HepG2 (cell line): ENCODE measurements around the gene PHTF1.

Experiments used
- CBFB ChIP-seq: sonication (generic); formaldehyde crosslinking; IDR thresholded peaks from 2 replicates; pipeline ENCODE4 v1.4.0; 2020; ENCODE audit warnings: missing genetic modification reagents
- CBX1 ChIP-seq: IDR thresholded peaks from one replicate; pipeline ENCODE4 v1.6.1; 2016; ENCODE audit warnings: antibody characterized with exemption, low read depth
- EZH2 ChIP-seq: conservative IDR thresholded peaks from 2 replicates; pipeline ENCODE4 v1.6.1; 2012; ENCODE audit warnings: mild to moderate bottlenecking, low read depth, low read length, moderate library complexity
- HMG20B ChIP-seq: conservative IDR thresholded peaks from 2 replicates; pipeline ENCODE4 v1.6.1; 2016; ENCODE audit warnings: missing genetic modification reagents, missing compliant biosample characterization
- JUND ChIP-seq: sonication (generic); formaldehyde crosslinking; IDR thresholded peaks from 2 replicates; pipeline ENCODE4 v1.8.0; 2022; ENCODE audit warnings: mild to moderate bottlenecking, missing genetic modification reagents
- SRSF4 ChIP-seq: fragments of 200-400 bp; formaldehyde crosslinking; IDR thresholded peaks from one replicate; pipeline ENCODE4 v1.6.1; 2018; ENCODE audit warnings: mild to moderate bottlenecking, low read depth, low read length, moderate library complexity; ENCODE audit not compliant: poor library complexity, severe bottlenecking
- ZNF841 ChIP-seq: sonication (generic); formaldehyde crosslinking; IDR thresholded peaks from 2 replicates; pipeline ENCODE4 v1.8.1; 2023; ENCODE audit warnings: missing genetic modification reagents, borderline replicate concordance
- ZNF850 ChIP-seq: sonication (generic); formaldehyde crosslinking; conservative IDR thresholded peaks from 2 replicates; pipeline ENCODE4 v1.9.0; 2021; ENCODE audit warnings: mild to moderate bottlenecking, missing genetic modification reagents

DNA sequence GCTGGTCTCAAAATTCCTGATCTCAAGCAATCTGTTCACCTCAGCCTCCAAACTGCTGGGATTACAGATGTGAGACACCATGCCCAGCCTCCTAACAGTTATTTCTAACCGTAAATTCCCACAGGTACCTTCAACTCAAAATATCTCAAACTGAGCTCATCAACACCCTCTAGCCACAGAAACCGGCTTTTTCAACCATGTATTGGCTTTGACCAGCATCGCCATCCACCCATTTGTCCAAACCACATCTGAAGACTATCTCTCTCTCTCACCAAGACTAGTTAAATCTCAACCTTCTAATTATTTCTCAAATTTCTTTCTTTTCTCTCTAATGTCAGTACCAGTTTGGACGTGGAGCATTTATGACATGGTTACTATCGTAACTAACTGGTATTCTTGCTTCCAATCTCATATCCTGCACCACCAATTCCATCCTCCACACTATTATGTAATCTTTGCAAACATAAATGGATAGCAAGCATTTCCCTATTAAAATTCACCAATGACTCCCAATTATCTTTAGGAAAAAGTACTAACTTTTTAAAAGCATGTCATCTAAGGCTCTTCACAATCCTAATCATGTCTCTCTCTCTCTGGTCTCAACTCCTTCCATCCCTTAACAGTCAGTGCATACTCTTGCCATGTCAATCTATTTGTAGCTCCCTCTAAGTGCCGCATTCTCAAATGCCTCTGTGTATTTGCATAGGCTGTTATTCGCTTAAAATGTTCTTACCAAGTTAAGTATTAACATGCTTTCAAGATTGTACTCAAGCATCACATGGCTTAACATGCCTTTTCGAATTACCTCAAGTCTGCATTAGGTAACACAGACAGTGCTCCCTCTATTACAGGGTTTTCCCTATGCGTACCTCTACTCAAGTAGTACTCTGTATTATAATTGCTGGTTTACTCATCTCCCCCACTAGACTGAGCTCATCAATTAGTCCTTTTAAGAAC is 34.9 kb upstream of the PHTF1 start:
- TF ChIP-seq CBX1 (no peak), ZNF841 (CRISPR knock-in tag) (no peak), SRSF4 (no peak), CBFB (CRISPR knock-in tag) (no peak), HMG20B (no peak), JUND (CRISPR knock-in tag) (no peak), EZH2 (no peak), ZNF850 (CRISPR knock-in tag) (no peak)
